ENCODE data around the gene MYOZ3.
A peak's percentile ranks its signal among the peaks of the same experiment; 100 is the strongest.

MYOZ3 gene

GRCh38 chr5:150703762-150704161 is 42.7 kb downstream of the MYOZ3 start:
- peak; percentile 92 for DNase-seq

- no peak for DNase-seq
These were observed 45.8 kb downstream of the MYOZ3 start for GRCh38 chr5:150706776-150707390.

- peak; percentile 7 for DNase-seq
These were observed 49.1 kb downstream of the MYOZ3 start for GRCh38 chr5:150710165-150710564.

GRCh38 chr5:150723845-150724244 is 62.8 kb downstream of the MYOZ3 start:
- peak; percentile 12 for DNase-seq

Measured in inflammatory macrophage treated with lipopolysaccharide for 4 hours (primary cell).